HG02884 (cell line): ENCODE measurements around the gene CFAP90.

Experiments
- ATAC-seq: cut with Tn5 transposase; IDR thresholded peaks from one replicate; pipeline ENCODE4 v1.9.1; 2021; ENCODE audit warnings: mild to moderate bottlenecking, moderate library complexity; ENCODE audit not compliant: unreplicated experiment

The CFAP90 gene

DNA sequence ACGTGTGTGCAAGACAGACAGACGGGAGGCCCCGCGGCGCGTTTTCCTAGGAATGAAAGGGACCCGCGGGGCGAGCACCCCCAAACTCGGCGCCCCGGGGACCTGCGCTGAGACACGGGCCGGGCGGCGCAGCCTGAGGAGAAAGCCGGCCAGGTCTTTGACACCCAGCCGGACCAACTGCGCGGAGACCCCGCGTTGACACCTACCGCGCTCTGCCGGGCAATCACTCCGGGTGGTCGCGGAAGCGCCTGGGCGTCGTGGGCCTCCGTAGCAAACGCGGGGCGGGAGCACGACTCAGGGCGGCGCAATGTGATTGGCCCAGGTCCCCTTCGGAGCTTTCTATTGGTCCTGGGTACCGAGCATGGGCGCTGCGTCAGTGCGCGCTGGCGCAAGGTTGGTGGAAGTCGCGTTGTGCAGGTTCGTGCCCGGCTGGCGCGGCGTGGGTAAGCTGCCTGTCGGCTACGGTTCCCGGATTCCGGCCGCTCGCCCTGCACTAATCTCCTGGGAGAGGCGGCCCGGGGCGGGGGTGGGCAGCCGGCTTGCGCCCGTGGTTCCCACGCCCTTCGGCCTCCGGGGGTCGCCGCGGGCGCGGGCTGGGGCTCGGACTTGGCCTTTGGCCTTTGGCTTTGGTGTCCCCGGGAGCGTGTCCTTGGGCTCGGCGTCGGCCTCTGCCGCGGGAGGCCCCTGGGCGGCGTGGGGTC, 18.0 kb upstream of the CFAP90 start, which contains the start of the genes FASTKD3 and MTRR:
FASTKD3 (minus strand) TSS at position 259 of the 701 bp plus-strand sequence. CDS start 948 bp downstream, outside the sequence.
MTRR (plus strand) TSS at position 376 of the 701 bp plus-strand sequence. CDS start 1,647 bp downstream, outside the sequence.
- ATAC-seq = peak; percentile 97

DNA sequence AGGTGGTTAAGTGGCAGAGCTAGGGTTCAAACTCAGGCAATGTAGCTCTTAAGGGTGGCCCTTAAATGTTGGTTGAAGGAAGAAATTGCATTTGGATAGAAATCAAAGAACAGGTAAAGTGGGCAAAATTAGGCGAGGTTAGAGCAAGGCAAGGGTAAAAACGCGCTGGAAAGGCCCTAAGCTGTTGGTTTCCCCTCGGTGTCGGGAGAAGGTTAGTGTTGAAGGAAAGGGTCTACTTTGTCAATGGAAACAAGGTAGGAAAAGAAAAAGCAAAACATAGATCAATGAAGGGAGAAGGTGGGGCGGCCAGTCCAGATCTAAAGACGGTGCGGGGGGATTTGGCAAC, 17.5 kb upstream of the CFAP90 start:
- peak; percentile 1 for ATAC-seq

DNA sequence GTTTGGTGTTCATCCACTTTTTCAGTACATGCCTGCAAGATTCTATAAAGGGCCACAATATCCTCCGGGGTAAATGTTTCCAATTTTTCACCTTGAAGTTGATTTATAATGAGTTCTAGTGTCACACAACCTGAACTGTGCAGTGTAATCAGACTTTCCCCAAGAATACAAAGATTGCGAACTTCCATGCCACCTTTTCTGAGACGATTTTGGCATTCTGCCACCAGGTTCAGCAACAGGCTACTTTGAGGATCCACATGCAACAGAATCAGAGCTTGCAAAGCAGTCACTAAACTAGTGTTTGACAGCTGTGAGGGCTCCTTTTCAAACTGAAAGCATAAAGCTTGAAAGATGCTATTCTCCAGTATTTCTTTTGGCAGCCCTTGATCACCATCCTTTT, 16.3 kb upstream of the CFAP90 start:
- no peak for ATAC-seq

DNA sequence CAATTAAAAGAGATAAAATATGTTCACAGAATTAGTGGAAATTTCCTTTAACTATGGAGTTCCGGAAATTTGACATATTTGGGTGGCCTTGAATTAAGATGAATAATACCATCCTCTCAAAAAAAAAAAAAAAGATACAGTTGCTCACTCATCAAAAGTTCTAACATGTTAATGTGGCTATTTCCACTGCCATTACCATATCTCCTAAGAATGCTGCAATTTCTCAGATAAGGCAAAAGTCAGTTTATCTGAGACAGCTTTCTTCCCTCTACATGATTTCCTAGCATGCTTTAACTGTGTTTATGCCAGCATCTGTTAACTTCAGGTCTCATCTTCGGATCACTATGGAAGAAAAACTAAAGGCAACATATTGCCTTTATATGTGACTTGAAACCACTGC, 15.3 kb upstream of the CFAP90 start:
- ATAC-seq = no peak

DNA sequence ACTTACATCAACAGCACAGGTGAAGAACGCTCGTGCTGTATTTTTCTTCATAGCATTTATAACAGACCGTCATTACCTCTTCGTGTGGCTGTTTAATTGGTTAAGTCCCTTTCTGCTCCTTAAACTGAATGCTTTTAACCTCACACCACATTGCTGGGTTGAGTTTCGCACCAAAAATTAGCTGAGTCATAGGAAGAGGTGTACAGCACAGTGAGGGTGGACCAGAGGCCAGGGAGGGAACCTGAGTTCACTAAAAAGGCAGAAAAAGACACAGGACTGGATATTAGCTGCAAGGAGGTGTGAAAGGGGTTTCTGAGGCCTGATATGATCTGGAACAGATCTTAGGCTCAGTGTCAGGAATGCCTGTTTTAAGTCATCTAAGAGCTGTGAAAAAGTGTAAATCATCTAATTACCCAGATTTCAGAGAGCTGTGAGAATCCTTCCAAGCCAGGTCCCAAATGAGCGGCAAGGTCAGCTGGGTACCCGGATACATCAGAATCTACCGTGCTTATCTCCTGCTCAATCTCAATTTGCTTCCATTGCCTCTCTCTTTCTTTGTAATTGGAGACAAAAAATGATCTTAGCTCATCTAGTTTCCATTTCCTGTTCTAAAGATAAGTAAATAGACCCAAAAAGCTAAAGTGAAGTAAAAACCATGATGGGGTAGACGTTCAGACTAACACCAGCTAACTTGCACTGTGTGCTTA, 7.1 kb upstream of the CFAP90 start:
- ATAC-seq = peak; percentile 61

DNA sequence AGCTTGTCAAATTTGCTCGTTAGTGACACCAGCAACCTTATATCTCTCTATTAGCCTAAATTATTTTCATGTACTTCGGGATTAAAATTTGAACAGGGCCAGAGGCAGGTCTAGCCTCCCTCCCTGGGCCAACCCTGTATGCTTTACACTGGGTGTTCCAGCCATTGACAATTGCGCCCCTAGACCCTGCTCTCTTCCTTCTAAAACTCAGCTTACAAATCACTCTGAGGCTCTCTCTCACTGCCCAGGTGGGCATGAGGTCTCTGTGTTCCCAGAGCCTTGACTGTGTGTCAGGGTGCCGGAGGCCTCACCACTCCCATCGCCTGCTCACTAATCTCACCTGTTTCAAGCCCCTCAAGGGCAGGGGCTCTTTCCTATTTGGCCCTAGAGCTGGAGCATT, 6.4 kb upstream of the CFAP90 start:
- no peak for ATAC-seq

DNA sequence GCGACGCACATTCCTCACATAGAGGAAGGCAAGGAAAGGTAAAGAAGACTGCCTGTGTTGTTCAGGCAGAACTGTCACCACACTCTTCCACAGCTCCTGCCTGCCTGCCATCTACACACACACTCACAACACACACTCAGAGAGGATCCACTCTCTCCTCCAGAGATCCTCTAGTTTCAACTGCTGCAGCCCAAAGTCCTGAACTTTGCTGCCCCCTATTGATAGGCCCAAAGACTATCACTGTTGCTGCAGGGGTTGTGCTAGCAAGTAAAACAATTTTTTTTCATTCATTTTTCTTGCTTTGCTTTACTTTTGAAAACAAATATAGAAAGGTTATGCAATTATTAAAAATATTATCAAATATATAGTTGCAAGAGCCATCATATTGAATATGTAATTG, 5.9 kb upstream of the CFAP90 start:
- no peak for ATAC-seq

DNA sequence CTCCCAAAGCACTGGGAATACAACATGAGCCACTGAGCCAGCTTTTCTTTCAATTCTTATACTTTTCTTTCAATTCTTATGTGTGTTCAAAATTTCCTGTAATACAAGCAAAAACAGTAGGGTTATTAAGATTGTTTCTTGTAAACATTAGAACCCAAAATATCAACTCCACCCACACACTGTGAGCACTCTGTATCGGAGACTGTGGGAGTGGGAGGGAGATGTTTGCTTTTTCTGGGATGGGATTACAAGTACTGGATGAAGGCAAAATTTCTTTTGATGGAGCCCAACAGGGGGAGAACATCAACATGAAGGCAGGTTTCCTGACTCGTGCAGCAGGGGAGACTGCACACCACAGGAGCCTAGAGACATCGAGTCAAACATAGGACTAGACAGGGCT, 4.7 kb upstream of the CFAP90 start:
- no peak for ATAC-seq

DNA sequence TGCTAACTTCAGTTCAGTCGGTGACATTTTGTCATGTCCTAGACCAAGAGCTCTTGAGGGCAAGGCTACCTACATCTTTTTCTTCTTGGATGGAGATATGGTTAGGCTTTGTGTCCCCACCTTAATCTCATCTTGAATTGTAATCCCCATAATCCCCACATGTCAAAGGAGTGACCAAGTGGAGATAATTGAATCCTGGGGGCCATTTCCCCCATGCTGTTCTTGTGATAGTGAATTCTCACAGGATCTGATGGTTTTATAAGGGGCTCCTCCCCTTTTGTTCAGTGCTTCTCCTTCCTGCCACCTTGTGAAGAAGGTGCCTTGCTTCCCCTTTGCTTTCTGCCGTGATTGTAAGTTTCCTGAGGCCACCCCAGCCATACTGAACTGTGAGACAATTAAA, 2.1 kb upstream of the CFAP90 start:
- ATAC-seq = no peak

DNA sequence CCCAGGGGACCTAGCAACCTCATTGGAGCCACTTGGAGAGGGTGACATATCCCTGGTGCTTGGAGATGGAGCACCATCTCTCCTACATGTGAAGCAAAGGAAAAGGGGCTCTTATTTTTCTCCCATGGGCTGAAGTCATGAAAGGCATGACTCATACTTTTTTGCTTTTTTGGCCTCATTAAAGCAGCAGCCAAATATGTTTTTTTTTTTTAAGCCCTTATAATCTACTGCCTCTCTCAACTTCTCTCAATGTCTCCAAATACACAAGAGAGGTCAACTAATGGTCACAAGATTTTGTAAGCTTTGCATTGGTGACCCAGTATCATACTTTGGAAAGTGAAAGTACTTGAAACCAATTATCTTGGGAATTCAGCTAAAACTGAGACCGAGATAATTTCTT, 1.6 kb upstream of the CFAP90 start:
- no peak for ATAC-seq

DNA sequence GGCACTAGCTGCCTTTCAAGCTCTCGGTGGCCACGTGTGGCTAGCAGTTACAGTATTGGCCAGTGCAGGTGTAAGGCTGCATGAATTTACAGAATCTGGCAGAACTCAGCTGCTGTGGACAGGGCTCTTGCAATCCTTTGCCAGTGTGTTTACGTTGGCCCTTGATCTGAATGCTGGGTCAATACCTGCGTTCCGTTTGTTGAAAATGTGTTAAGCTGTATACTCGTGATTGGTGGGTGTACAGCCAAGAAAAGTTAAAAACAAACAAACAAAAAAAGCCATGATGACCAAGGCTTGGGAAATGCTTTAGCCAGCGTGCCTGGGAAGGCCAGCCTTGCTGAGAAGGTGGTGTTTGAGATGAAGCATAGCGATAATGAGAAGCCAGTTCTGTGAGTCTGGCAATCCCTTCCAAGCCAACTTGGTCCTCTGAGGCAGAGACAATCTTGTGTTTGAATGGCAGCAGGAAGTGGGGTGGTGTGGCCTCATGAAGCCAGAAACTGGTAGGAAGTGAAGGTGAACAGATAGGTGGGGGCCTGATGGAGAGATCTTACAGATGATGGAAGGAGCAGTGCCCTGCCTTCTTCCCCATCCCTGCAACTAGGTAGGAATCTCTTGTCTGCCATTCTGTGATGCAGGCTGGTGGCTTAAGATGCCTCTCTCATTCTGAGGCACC, 820 bp upstream of the CFAP90 start:
- no peak for ATAC-seq

DNA sequence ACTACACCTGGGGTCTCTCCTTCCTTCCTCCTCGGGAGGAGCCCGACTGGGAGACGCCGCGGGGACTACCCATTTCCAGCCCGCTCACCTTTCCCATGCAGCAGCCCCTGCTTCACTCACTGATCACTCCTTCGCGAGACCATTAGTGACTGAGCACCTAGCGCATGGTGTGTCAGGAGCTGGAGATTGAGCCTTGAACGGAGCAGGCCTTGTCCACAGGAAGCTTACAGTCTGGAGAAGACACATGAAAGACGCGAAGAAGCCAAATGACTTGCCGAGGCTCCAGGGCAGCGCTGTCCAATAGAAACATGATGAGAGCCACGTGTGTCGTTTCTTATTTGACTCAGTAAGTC, 283 bp upstream of the CFAP90 start:
- no peak for ATAC-seq

DNA sequence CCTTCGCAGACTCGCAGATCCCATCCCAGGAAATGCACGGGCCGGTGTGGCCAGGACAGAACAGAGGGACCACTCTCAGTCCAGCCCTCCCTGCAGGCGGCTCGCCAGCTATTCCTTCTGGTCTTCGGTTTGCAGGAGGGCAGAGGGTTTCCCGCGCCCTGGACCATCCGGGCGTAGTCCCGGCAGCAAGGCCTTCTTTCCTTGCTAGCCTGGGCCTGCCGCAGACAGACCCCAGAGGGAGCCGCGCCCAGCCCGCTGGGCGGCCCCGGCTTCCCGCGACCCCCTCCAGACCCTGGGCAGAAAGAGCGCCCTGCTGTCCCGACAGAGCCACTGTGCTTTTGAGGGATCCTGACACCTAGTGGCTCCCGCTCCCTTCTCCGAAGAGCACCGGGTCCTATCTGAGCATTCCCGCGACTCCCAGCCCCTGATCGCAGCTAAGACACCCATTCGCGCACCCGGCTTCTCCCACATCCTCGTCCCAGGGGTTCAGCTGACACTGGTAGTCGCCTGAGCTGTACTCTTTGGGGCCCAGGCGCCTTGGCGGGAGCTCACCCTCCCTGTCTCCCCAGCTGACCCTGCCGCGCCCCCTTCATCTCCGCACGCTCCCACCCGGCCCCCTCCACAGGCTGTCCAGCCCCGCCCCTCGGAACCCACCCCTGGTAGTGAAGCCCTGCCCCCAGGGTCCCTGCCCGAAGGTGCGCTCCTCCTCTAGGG, 1.1 kb downstream of the CFAP90 start:
- ATAC-seq = no peak

DNA sequence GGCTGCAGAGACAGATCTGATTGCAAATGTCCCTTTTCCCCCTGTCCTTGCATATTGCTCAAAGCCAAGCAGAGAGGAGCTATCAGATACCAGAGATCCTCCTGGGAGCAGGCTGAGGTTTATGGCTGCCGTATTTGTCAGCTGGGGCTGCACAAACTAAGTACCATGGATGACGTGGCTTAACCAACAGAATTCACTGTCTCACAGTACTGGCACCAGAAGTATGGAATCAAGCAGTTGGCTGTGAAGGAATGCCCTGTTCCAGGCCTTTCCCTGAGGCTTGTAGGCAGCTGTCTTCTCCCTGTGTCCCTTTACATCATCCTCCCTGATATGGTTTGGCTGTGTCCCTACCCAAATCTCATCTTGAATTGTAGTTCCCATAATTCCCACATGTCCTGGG, 2.6 kb downstream of the CFAP90 start:
- ATAC-seq = no peak

DNA sequence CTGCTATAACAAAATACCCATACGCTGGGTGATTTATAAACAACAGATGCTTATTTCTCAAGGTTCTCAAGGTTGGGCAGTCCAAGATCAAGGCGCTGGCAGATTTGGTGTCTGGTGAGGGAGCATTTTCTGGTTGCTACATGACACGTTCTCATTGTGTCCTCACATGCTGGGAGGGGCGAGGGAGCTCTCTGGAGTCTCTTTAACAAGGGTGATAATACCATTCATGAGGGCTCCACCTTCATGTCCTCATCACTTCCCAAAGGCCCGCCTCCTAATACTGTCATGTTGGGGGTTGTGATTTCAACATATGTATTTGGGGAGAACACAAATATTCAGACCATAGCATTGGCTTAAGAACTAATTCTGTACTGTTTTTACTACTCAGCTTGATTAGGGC, 4.6 kb downstream of the CFAP90 start:
- ATAC-seq = no peak

DNA sequence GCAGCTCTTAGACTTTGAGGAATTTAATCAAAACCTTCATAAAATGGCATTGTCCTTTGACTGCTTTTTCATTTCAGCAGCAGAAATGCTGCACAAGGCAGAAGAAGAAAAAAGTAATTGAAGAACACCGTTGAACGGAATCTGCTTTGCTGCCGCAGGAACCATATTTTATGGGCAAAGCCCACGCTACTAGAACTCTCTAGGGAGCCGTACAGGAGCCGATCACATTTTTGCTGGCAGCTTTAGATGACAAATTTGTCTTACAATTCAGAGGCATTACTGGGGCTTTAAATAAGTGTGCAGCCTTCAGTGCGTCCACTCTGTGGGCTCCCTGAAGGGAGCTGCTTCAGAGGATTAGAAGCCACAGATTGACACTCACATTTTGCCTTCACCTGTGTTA, 5.4 kb downstream of the CFAP90 start:
- ATAC-seq = no peak

DNA sequence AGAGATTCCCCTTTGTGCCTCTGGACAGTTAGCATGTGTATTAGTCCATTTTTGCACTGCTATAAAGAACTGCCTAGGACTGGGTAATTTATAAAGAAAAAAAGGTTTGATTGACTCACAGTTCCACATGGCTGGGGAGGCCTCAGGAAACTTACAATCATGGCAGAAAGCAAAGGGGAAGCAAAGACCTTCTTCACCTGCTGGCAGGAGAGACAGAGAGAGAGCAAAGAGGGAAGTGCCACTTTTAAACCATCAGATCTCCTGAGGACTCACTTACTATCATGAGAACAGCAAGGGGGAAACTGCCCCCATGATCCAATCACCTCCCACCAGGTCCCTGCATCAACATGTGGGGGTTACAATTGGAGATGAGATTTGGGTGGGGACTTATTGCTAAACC, 6.0 kb downstream of the CFAP90 start:
- ATAC-seq = no peak

DNA sequence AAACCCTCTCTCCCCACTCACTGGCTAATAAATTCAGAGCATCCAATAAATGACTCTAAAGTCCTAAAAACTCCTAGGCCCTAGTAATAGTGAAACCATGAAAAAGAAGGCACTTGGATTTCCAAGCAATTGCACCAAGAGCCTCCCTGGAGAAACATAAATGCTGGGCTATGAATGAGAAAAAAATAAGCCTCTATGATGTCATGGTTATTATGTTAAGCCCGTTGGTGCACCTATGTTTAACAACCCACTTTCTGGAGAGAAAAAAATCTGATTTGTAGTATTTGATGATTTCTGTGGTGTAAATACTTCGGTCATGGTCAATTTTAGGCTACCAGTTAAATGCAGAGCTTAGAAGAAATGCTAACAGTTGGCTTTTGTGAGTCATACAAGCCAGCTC, 8.4 kb downstream of the CFAP90 start:
- no peak for ATAC-seq

DNA sequence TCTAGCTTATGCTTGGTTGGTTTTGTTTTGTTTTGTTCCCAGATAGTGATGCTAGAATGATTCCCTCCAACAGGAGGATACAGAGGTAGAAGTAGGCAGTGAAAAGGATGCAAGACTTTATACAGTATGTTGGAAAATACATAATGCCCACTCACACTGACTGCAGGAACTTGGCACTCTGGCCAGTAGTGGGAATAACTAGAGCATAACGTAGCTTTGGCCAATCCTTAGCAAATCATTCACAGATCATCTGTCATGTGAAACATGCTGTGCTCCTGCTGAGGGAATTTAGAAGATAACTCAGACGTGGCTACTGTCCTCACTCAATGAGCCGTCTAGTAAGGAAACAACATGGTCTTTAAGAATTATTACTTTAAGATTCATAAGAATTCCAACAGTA, 13.5 kb downstream of the CFAP90 start:
- ATAC-seq = no peak

DNA sequence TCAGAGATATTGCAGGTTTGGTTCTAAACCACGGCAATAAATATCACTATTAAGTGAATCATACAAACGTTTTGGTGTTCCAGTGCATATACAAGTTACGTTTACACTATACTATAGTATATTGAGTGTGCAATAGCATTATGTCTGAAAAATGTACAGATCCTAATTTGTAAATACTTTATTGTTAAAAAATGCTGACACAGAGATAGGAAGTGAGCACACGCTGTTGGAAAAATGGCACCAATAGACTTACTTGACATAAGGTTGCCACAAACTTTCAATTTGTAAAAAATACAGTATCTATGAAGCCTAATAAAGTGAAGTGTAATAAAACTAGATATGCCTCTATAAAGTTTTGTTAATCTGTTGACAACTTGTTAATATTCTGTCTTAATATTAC, 16.0 kb downstream of the CFAP90 start:
- ATAC-seq = no peak

DNA sequence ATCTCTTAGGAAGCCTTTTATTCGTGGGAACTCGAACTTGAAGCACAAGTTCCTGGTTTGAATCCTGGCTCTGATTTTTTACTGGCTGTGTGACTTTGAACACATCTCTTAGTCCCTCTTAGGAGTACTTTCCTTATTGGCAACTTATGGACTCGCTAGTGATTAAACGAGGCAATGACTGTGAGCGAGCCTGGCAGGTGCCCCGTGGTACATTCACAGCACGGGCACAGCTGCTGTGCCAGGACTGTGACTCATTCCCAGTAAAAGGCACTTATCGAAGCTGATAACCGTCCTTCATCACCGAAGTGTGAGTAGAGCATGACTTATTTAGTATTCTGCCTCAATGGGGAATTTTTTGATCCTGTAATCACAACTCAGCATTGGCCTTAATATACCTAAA, 22.7 kb downstream of the CFAP90 start:
- ATAC-seq = no peak

DNA sequence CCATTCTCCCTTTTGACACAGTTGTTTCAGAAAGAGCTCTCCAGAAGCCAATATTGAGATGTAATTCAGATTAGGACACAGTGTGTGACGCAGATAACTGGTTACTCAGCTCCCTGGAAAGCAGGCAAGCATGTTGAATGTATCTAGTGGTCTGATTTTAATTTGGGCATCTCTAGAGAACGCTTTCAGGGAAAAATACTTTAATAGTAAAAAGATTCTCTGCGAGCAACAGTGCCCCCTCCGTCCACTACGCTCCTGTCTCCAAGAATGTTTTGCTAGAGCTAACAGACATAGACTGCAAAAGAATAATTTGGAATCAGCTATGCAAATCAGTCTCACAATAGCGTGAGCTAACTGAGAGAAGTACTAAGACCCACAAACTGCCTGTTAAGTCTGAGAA, 23.3 kb downstream of the CFAP90 start:
- ATAC-seq = no peak
